Chondrocyte (in vitro differentiated cells): ENCODE data around the gene INPP4B. TPM values are rescaled to one million over a fixed set of nuclear protein-coding genes. Genes with fewer than 3 reads are reported as not detected.

Experiments
- DNase-seq: peaks from one replicate; pipeline ENCODE4 v3.0.0; 2021; ENCODE audit warnings: mixed read lengths, low spot score
- H3K27ac Mint-ChIP-seq: one replicate; pipeline ENCODE4 v1.8.0; 2021; ENCODE audit warnings: mild to moderate bottlenecking, moderate library complexity, mixed read lengths; ENCODE audit not compliant: unreplicated experiment
- H3K27me3 Mint-ChIP-seq: 2 replicates; pipeline ENCODE4 v1.8.0; 2021; ENCODE audit warnings: low read depth, mixed read lengths
- H3K36me3 Mint-ChIP-seq: 2 replicates; pipeline ENCODE4 v1.8.0; 2021; ENCODE audit warnings: low read depth, mixed read lengths
- H3K4me1 Mint-ChIP-seq: 2 replicates; pipeline ENCODE4 v1.8.0; 2021; ENCODE audit warnings: low read depth, mild to moderate bottlenecking, mixed read lengths
- H3K4me3 Mint-ChIP-seq: one replicate; pipeline ENCODE4 v1.8.0; 2021; ENCODE audit warnings: mild to moderate bottlenecking, moderate library complexity, mixed read lengths; ENCODE audit not compliant: unreplicated experiment
- H3K9me3 Mint-ChIP-seq: 2 replicates; pipeline ENCODE4 v1.8.0; 2021; ENCODE audit warnings: low read depth, mixed read lengths
- CTCF ChIP-seq: fragments of 200-600 bp; sonication (generic); IDR thresholded peaks from 2 replicates; pipeline ENCODE4 v1.5.0; 2021; ENCODE audit warnings: antibody characterized with exemption, mild to moderate bottlenecking, moderate library complexity
- total RNA-seq: library from RNA; stranded (reverse); gene quantifications from 3 replicates; pipeline ENCODE4 v1.2.1, GENCODE V29; 2021

INPP4B gene
- total RNA-seq, 1 donor from 2014 or later, result 30.0 TPM

GRCh38 chr4:142435599-142436235, 410.4 kb downstream of the INPP4B start:
- no peak overlapping the region for H3K4me3 Mint-ChIP-seq

GRCh38 chr4:142434519-142435224, 411.4 kb downstream of the INPP4B start:
- Mint-ChIP-seq H3K9me3 (peaks cover 6% of the 10 kb centered on the region), H3K36me3 (peaks cover 2% of the 10 kb centered on the region), H3K27me3 (no peaks in the 10 kb centered on the region), H3K4me3 (no peak overlapping the region), H3K4me1 (no peaks in the 10 kb centered on the region), H3K27ac (no peak overlapping the region)
- TF ChIP-seq CTCF, result no peak
- DNase-seq, result no peak

More at GRCh38 chr4:142435599-142436235, 410.4 kb downstream of the INPP4B start:
- no peak for TF ChIP-seq CTCF
- Mint-ChIP-seq H3K27me3 (no peaks in the 10 kb centered on the region), H3K36me3 (peaks cover 2% of the 10 kb centered on the region), H3K9me3 (peaks cover 10% of the 10 kb centered on the region), H3K4me1 (no peaks in the 10 kb centered on the region), H3K27ac (no peak overlapping the region)
- peak; percentile 84 for DNase-seq

GRCh38 chr4:142428715-142429114, 417.4 kb downstream of the INPP4B start:
- no peak overlapping the region for H3K4me3 Mint-ChIP-seq
- no peaks in the 10 kb centered on the region for H3K36me3 Mint-ChIP-seq
- no peaks in the 10 kb centered on the region for H3K9me3 Mint-ChIP-seq
- no peaks in the 10 kb centered on the region for H3K27me3 Mint-ChIP-seq
- no peak for DNase-seq
- TF ChIP-seq CTCF, result no peak
- no peak overlapping the region for H3K27ac Mint-ChIP-seq
- no peaks in the 10 kb centered on the region for H3K4me1 Mint-ChIP-seq

- no peak for DNase-seq
- no peak for TF ChIP-seq CTCF
- no peak overlapping the region for H3K4me3 Mint-ChIP-seq
- H3K9me3 Mint-ChIP-seq, result no peaks in the 10 kb centered on the region
- no peaks in the 10 kb centered on the region for H3K27me3 Mint-ChIP-seq
- H3K4me1 Mint-ChIP-seq, result no peaks in the 10 kb centered on the region
- no peak overlapping the region for H3K27ac Mint-ChIP-seq
- H3K36me3 Mint-ChIP-seq, result no peaks in the 10 kb centered on the region
Measured at GRCh38 chr4:142427456-142427855, 418.6 kb downstream of the INPP4B start.

GRCh38 chr4:142423861-142424260, 422.2 kb downstream of the INPP4B start:
- Mint-ChIP-seq H3K27me3 (no peaks in the 10 kb centered on the region), H3K27ac (no peak overlapping the region), H3K36me3 (no peaks in the 10 kb centered on the region), H3K9me3 (no peaks in the 10 kb centered on the region), H3K4me3 (no peak overlapping the region), H3K4me1 (no peaks in the 10 kb centered on the region)
- TF ChIP-seq CTCF, result no peak
- no peak for DNase-seq
